MG63 (cell line): ENCODE results near the gene CD151. TPM values are rescaled to one million over a fixed set of nuclear protein-coding genes. Genes with fewer than 3 reads are reported as not detected.

ENCODE experiments used
- DNase-seq: peaks from one replicate; pipeline ENCODE4 v3.0.0-alpha.2; 2020
- H3K27me3 ChIP-seq: fragments of 250-450 bp; sonication (Bioruptor Pico); 2 replicates; pipeline ENCODE4 v1.5.1; 2020; ENCODE audit warnings: mild to moderate bottlenecking, moderate library complexity
- H3K36me3 ChIP-seq: fragments of 250-450 bp; sonication (Bioruptor Pico); 2 replicates; pipeline ENCODE4 v1.5.1; 2020; ENCODE audit warnings: mild to moderate bottlenecking, moderate library complexity
- H3K4me3 ChIP-seq: fragments of 250-450 bp; sonication (Bioruptor Pico); 2 replicates; pipeline ENCODE4 v1.5.1; 2020; ENCODE audit warnings: mild to moderate bottlenecking, moderate library complexity
- H3K9me3 ChIP-seq: fragments of 250-450 bp; sonication (Bioruptor Pico); 2 replicates; pipeline ENCODE4 v1.5.1; 2020; ENCODE audit warnings: mild to moderate bottlenecking, moderate library complexity
- total RNA-seq: library from RNA; depleted of rRNA; stranded (reverse); fragments of >200 nt; shearing (Covaris generic); gene quantifications from 2 replicates; pipeline ENCODE4 v1.2.3, GENCODE V29; 2014; ENCODE audit warnings: low replicate concordance

The CD151 gene
- total RNA-seq, 1 experiment from 2014 or later, result 1,451 TPM

DNA sequence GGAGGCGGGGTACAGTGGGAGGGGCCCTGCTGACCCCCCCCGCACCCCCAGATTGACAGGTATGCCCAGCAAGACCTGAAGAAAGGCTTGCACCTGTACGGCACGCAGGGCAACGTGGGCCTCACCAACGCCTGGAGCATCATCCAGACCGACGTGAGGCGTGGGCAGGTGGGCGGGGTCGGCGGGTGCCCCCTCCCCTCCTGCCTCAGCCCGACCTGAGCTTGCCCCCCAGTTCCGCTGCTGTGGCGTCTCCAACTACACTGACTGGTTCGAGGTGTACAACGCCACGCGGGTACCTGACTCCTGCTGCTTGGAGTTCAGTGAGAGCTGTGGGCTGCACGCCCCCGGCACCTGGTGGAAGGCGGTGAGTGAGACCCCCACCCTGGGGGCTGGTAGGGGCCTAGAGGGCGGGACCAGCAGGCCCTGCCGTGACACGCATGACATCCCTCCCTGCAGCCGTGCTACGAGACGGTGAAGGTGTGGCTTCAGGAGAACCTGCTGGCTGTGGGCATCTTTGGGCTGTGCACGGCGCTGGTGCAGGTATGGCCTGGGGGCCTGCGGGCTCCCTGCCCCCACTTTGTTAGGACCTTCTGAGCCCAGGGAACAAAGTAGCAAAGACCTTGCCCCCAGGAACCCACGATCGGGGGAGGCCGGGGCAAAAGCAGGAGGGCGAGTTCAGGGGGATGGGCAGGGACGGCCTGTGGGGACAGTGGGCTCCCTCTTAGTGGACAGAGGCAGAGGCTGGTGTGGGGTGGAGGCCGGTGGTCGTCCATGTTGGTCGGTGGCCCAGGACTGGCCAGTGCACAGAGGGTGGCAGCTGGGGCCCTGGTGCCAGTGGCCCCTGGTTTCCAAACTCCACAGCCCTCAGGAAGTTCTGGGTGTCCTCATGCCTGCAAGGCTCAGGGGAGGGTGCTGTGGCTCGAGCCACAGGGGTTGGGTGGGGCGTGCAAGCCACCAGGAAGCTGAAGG is 33.0 kb downstream of the CD151 start:
- H3K4me3 ChIP-seq, result no peak overlapping the region
- no peaks in the 10 kb centered on the region for H3K9me3 ChIP-seq
- DNase-seq, result no peak
- peaks cover 62% of the 10 kb centered on the region for H3K36me3 ChIP-seq
- no peaks in the 10 kb centered on the region for H3K27me3 ChIP-seq

DNA sequence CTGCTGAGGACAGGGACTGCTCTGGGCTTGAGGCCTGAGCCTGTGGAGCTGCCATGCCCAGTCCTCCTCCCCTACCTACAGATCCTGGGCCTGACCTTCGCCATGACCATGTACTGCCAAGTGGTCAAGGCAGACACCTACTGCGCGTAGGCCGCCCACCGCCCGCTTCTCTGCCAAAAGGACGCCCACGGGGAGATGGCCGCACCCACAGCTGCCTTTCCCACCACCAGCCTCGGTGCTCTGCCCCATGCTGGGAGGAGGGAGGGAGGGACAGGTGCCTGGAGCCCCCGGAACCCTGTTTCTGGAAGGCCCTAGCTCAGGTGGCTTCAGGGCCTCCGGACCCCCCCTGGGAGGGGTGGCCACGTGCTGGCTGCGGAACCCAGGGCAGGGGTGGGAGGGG is 33.7 kb downstream of the CD151 start:
- H3K4me3 ChIP-seq, result no peak overlapping the region
- no peaks in the 10 kb centered on the region for H3K9me3 ChIP-seq
- H3K27me3 ChIP-seq, result no peaks in the 10 kb centered on the region
- DNase-seq, result no peak
- peaks cover 58% of the 10 kb centered on the region for H3K36me3 ChIP-seq

DNA sequence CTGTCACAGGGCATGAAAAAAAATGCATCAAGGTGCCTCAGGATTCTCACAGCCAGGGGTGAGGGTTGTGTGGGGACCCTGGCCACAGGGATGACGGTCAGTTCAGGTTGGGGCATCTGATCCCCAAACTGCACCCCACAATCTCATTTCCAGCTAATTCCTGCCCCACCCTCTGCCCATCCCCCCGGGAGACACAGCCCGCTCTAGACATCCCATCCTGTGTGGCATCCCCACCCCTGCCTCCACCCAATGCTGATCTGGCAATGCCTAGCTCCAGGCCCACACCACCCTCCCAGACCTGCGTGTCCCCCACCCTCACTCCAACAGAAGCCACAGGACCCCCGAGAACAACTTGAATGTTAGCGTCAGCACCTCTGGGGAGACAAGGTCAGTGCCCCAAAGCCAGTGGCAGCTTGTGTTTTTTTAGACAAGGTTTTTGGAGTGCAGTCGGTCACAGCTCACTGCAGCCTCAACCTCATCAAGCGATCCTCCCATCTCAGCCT is 35.2 kb downstream of the CD151 start:
- H3K9me3 ChIP-seq, result no peaks in the 10 kb centered on the region
- DNase-seq, result no peak
- H3K27me3 ChIP-seq, result no peaks in the 10 kb centered on the region
- H3K36me3 ChIP-seq, result peaks cover 51% of the 10 kb centered on the region
- no peak overlapping the region for H3K4me3 ChIP-seq

DNA sequence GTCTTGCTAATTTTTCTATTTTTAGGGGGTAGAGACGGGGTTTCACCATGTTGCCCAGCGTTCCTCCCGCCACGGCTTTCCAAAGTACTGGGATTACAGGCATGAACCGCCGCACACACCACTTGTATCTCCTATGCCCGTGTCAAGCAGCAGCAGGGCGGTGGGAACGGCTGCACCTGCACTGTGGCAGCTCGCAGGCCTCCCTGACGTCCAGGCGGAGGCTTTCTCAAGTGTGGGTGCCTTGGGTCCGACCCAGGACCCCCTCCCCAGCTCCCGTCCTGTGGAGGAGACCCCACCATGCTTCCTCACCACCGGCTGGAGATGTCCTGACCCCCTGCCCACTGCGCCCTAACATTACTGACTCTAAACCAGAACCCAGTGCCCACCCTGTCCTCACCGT is 35.6 kb downstream of the CD151 start:
- Histone ChIP-seq H3K4me3 (no peak overlapping the region), H3K27me3 (no peaks in the 10 kb centered on the region), H3K9me3 (no peaks in the 10 kb centered on the region), H3K36me3 (peaks cover 46% of the 10 kb centered on the region)
- DNase-seq, result no peak

DNA sequence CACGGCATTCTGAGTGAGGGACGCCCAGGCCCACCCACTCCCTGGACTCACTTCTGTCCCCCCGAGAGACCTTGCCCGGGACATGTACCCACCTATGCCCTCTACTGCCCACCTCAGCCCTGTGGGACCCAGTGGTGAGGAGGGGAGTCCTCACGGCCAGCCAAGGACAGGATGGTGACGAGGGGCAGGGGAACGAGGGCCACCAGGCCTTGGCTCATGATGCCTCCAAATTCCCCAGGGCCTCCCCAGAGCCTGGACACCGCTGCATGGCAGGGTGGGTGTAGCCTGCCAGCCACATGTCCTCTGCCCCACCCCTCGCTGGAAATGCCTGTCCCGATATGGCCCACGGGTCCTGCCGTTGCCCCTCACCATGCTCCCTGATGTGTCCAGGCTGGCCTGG is 36.0 kb downstream of the CD151 start:
- peaks cover 42% of the 10 kb centered on the region for H3K36me3 ChIP-seq

DNA sequence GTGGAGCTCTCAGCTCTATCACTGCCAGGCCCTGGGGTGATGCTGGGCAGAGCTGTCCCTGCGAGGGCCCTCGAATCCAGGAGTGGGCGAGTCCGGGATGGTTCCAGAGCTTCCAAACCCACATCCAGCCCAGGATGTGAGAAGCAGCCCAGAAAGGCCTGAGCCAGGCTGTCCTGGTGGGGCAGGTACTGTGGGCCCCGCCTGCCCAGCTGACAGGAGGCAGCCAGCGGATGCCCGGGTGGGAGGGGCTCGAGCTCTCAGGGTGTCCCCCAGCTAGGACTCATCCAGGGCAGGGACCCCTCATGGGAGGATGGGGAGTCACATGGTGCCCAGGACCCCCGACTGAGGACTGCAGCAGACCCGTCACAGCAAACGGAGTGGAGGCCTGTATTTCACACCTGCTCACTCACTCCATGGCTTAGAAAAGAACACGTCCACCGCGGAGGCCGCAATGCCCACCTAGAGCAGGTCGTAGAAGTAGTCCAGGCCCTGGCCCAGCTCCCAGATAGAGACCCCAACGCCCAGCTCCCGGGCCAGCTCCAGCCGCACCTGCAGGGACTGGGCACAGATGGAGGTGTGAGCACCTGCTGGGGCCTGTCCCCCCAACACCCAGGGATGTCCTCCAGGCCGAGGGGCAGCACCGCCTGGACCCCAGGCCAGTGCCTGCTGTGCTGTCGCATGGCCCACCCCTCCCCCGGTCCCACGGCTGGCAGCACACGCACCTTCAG is 36.8 kb downstream of the CD151 start:
- Histone ChIP-seq H3K9me3 (no peaks in the 10 kb centered on the region), H3K27me3 (no peaks in the 10 kb centered on the region), H3K36me3 (peaks cover 42% of the 10 kb centered on the region), H3K4me3 (no peak overlapping the region)
- no peak for DNase-seq

More for the DNA sequence above, 36.0 kb downstream of the CD151 start:
- no peak overlapping the region for H3K4me3 ChIP-seq
- no peaks in the 10 kb centered on the region for H3K9me3 ChIP-seq
- no peaks in the 10 kb centered on the region for H3K27me3 ChIP-seq
- DNase-seq, result no peak

DNA sequence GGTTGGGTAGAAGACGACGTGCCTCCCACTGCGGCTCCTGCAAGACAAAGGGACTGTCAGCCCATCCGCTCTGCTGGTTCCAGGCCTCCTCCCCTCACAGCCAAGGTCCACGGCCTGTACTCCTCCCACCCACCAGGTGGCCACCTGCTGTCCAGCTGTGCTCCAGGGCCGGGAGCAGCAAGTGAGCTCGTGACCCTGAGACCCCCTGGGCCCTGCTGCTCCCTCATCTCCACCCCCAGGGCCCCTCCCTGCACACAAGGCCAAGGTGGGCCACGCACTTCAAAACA is 37.3 kb downstream of the CD151 start:
- H3K4me3 ChIP-seq, result no peak overlapping the region
- no peaks in the 10 kb centered on the region for H3K9me3 ChIP-seq
- H3K36me3 ChIP-seq, result peaks cover 40% of the 10 kb centered on the region

DNA sequence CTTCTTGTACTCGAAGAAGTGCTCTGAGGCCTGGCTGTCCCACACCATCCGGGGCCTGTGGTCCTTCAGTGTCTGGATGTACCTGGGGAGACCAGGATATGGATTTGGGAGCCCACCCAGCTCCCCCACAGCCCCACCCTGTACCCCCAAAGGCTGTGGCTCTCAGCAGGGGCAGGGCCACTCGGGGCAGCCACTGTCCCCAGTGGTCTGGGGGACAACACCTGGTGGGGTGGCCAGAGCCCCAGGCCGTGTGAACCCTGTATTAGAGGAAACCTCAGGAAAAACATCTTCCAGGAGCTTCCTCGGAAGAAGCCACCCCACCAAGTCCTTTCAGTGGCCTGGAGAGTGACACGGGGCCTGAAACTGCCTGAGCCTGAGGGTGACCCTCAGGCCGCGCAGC is 37.7 kb downstream of the CD151 start:
- Histone ChIP-seq H3K4me3 (no peak overlapping the region), H3K9me3 (no peaks in the 10 kb centered on the region), H3K27me3 (no peaks in the 10 kb centered on the region)

More for the DNA sequence above, 37.3 kb downstream of the CD151 start:
- no peak for DNase-seq
- H3K27me3 ChIP-seq, result no peaks in the 10 kb centered on the region

DNA sequence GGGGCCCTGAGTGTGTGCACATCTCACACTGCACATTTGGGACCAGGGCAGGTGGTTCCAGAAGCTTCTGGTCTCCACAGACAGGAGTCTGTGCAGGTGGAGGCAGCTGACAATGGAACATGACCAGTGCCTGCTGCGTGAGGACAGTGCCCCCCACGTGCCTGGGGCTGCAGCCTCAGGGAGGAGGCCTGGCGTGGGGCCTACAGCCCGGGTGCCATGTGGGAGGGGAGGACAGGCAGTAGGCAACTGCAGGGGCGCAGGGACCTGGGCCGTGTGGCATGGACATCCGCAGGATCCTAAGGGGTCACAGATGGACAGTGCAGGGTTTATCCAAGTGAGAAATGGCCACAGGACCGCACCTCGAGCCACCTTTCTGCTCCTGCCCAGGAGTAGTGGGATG is 38.7 kb downstream of the CD151 start:
- peaks cover 31% of the 10 kb centered on the region for H3K36me3 ChIP-seq
- DNase-seq, result no peak
- no peaks in the 10 kb centered on the region for H3K27me3 ChIP-seq
- no peak overlapping the region for H3K4me3 ChIP-seq
- H3K9me3 ChIP-seq, result no peaks in the 10 kb centered on the region

More for the DNA sequence above, 37.7 kb downstream of the CD151 start:
- peaks cover 39% of the 10 kb centered on the region for H3K36me3 ChIP-seq
- DNase-seq, result no peak

DNA sequence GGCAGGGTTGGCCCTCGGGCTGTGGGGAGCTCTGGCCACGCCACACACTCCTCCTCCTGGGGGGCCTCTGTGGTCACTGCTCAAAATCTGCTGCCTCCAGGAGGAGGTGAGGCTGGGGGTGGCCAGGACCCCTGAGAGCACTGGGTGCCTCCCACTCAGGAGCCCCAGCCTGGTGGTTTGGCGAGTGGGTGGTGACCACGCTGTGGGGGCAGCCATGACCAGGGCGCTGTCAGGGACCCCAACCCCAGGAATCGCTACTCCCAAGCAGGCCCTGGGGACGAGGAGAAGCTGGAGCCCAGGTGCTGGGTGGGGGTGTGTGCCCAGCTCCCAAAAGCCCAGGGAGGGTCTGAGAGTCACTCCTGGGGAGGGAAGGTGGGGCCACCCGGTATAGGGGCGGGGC is 40.0 kb downstream of the CD151 start:
- Histone ChIP-seq H3K27me3 (no peaks in the 10 kb centered on the region), H3K4me3 (no peak overlapping the region), H3K36me3 (peaks cover 31% of the 10 kb centered on the region)

DNA sequence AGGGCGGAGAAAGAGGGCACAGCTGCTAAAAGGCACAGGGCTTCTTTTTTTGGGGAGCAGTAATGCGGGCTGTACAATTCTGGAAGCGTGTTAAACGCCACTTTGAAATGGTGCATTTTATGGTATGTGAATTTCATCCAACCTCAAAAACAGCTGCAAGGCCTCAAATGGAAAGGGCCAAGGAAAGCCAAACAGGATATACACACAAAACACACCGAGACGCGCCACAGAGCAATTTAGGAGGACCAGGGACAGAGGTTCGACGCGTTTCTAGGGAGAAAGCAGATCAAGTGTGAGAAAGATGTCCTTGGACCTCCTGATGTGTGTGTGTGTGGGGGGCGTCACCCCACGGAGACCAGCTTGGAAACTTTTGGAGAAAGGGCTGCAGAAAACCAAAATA is 41.0 kb downstream of the CD151 start:
- DNase-seq, result no peak
- Histone ChIP-seq H3K36me3 (peaks cover 30% of the 10 kb centered on the region), H3K4me3 (no peak overlapping the region), H3K9me3 (no peaks in the 10 kb centered on the region), H3K27me3 (no peaks in the 10 kb centered on the region)

More for the DNA sequence above, 40.0 kb downstream of the CD151 start:
- DNase-seq, result no peak
- no peaks in the 10 kb centered on the region for H3K9me3 ChIP-seq

DNA sequence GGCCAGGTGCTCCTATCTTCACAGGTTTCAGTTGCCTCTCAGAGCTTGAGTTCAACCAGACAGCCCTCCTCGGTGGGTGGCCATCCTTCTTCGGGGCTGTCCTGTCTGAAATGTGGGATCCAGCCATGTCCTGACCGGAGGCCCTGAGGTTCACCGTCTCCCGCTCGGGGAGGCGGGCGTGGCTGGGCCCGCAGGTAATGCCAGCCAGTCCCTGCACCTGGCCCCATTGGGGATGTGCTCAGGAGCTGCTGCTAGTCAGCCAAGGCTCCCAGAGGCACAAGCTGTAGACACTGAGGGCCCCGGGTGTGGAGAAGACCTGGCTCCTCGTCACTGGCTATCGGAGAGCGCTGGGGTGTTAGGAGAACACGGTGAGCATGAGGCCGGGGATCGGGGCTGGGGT is 42.5 kb downstream of the CD151 start:
- no peak for DNase-seq
- Histone ChIP-seq H3K27me3 (no peaks in the 10 kb centered on the region), H3K36me3 (peaks cover 32% of the 10 kb centered on the region), H3K9me3 (no peaks in the 10 kb centered on the region), H3K4me3 (no peak overlapping the region)

DNA sequence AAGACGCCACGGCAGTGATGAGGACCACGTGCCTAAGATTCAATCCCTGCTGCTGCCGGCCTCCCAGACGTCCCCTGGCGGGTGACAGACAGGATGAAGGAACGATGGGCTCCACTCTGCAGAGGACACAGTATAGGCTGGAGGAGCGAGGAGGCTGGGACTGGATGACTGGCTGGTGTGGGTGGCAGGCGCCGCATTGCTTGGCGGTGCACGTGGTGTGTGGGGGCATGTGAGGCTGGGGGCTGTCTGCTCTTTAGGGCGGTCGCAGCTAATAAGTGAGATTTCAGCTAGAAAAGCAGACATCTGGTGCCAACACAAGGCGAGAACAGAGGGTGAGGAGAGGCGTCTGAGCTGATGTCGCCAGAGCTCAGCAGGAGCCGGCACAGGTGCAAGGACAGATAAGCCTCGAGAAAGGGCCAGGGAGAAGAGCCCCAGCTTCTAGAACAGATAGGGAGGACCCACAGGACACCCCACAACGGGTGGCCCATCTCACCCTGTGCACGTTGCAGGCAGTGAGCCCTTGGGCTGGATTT is 43.1 kb downstream of the CD151 start:
- no peak for DNase-seq
- Histone ChIP-seq H3K4me3 (no peak overlapping the region), H3K9me3 (no peaks in the 10 kb centered on the region), H3K36me3 (peaks cover 38% of the 10 kb centered on the region), H3K27me3 (no peaks in the 10 kb centered on the region)

DNA sequence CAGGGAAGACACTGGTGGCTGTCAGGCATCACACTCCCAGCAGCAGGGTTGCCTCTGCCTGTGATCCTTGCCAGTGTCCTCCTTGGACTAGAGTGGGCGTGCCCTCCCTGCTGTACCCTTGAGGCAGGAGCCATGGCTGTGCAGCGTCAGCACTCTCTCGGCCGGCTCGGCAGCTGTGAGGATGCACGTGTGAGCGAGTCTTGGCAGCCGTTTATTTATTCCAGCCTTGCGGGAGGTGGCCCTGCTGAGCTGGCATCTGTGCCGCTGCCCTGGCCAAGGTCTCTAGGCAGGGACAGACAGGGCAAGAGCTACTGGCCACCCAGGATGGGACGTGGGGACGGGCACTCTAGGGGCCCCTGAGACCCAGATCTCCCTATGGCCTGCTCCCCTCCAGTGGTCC is 43.8 kb downstream of the CD151 start:
- H3K36me3 ChIP-seq, result peaks cover 39% of the 10 kb centered on the region
- no peaks in the 10 kb centered on the region for H3K27me3 ChIP-seq
- peak; percentile 49 for DNase-seq
- no peak overlapping the region for H3K4me3 ChIP-seq
- H3K9me3 ChIP-seq, result no peaks in the 10 kb centered on the region

DNA sequence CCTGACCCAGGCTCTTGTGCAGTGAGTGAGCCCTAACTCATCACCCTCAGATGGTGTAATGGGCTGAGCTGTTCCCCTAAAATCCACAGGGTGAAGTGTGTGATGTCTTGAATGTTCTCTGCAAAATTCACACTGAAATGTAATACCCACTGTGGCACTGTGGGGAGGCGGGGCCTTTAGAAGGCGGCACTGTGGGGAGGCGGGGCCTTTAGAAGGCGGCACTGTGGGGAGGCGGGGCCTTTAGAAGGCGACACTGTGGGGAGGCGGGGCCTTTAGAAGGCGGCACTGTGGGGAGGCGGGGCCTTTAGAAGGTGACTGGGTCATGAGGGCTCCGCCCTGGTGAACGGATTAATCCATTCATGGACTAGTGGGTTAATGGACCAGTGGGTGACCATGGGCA is 44.8 kb downstream of the CD151 start:
- no peaks in the 10 kb centered on the region for H3K9me3 ChIP-seq
- no peak overlapping the region for H3K4me3 ChIP-seq
- peaks cover 43% of the 10 kb centered on the region for H3K36me3 ChIP-seq
- no peaks in the 10 kb centered on the region for H3K27me3 ChIP-seq
- DNase-seq, result no peak

DNA sequence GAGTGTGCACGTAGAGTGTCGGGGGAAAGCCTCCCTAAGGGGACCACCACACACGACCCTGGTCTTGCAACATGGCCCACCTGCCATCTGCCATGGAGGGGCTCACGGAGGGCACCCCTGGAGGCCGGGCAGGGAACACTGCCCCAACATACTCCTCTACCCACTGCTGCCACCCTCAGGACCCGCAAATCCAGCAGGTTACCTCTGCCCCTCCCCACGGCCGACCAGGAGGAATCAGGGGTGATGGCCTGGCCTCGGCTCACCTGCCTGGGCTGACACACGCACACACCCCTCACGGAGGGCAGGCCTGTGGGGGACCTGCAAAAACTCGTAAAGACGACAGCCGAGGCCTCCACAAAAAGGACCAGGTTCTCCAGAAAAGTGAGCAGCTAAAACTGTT is 47.7 kb downstream of the CD151 start:
- DNase-seq, result no peak
- Histone ChIP-seq H3K9me3 (no peaks in the 10 kb centered on the region), H3K36me3 (peaks cover 52% of the 10 kb centered on the region), H3K27me3 (no peaks in the 10 kb centered on the region), H3K4me3 (no peak overlapping the region)

DNA sequence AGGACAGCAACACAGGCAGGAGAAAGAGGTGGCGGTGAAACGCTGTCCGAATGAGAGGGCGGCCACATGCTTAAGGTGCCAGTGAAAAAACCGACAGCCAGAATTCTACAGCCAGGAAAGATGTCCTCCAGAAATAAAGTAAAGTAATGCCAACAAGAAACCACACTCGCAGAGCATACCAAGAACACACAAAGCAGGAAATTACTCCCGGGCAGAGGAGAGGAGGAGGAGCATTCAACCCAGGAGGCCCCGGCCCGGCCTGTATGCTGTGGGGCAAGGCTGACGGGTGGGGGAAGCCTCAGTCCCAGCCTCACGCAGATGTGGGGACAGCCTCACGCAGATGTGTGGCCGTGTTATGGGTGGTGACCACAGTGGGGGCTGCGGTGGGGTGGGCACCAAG is 49.8 kb downstream of the CD151 start:
- DNase-seq, result no peak
- Histone ChIP-seq H3K4me3 (no peak overlapping the region), H3K36me3 (peaks cover 56% of the 10 kb centered on the region), H3K9me3 (no peaks in the 10 kb centered on the region), H3K27me3 (no peaks in the 10 kb centered on the region)
